Endodermal cell (in vitro differentiated cells): ENCODE results near the gene TRPM3. TPM values are rescaled to one million over a fixed set of nuclear protein-coding genes. Genes with fewer than 3 reads are reported as not detected.
"Not testable (repeated sequence)": the region's sequence is repeated elsewhere in the genome, so short reads cannot be mapped to it uniquely, and the experiment has no call there.

Experiments
- DNase-seq: peaks from one replicate; pipeline ENCODE4 v3.0.0-alpha.2; 2017
- H3K27ac ChIP-seq: 2 replicates; pipeline ENCODE4 v1.5.1; 2013; ENCODE audit warnings: mild to moderate bottlenecking, low read depth, low read length, moderate library complexity
- H3K27me3 ChIP-seq: 2 replicates; pipeline ENCODE4 v1.6.1; 2013; ENCODE audit warnings: mild to moderate bottlenecking, low read length, moderate library complexity; ENCODE audit not compliant: insufficient read depth, control insufficient read depth, poor library complexity, severe bottlenecking
- H3K36me3 ChIP-seq: 2 replicates; pipeline ENCODE4 v1.7.0; 2013; ENCODE audit warnings: mild to moderate bottlenecking, low read length, moderate library complexity; ENCODE audit not compliant: control insufficient read depth, insufficient read depth
- H3K4me1 ChIP-seq: one replicate; pipeline ENCODE4 v1.7.0; 2013; ENCODE audit warnings: low read length; ENCODE audit not compliant: control insufficient read depth, insufficient read depth
- H3K4me3 ChIP-seq: 2 replicates; pipeline ENCODE4 v1.5.1; 2013; ENCODE audit warnings: mild to moderate bottlenecking, low read length, moderate library complexity
- H3K9ac ChIP-seq: 2 replicates; pipeline ENCODE4 v1.6.1; 2013; ENCODE audit warnings: mild to moderate bottlenecking, low read length, moderate library complexity; ENCODE audit not compliant: poor library complexity, severe bottlenecking; ENCODE audit errors: extremely low read depth
- H3K9me3 ChIP-seq: 2 replicates; pipeline ENCODE4 v1.6.1; 2013; ENCODE audit warnings: mild to moderate bottlenecking, low read length, moderate library complexity; ENCODE audit not compliant: control insufficient read depth
- H3K27ac Mint-ChIP-seq: 2 replicates; pipeline ENCODE4 v1.8.0; 2020; ENCODE audit warnings: mixed read lengths
- H3K27me3 Mint-ChIP-seq: 2 replicates; pipeline ENCODE4 v1.8.0; 2021; ENCODE audit warnings: mild to moderate bottlenecking, mixed read lengths; ENCODE audit not compliant: insufficient read depth
- H3K36me3 Mint-ChIP-seq: 2 replicates; pipeline ENCODE4 v1.8.0; 2020; ENCODE audit warnings: low read depth, mixed read lengths
- H3K4me1 Mint-ChIP-seq: 2 replicates; pipeline ENCODE4 v1.8.0; 2020; ENCODE audit warnings: mixed read lengths
- H3K4me3 Mint-ChIP-seq: 2 replicates; pipeline ENCODE4 v1.8.0; 2020; ENCODE audit warnings: mild to moderate bottlenecking, moderate library complexity, mixed read lengths
- H3K9me3 Mint-ChIP-seq: 2 replicates; pipeline ENCODE4 v1.8.0; 2020; ENCODE audit warnings: mild to moderate bottlenecking, mixed read lengths
- CTCF ChIP-seq: fragments of 200-600 bp; sonication (generic); conservative IDR thresholded peaks from 2 replicates; pipeline ENCODE4 v1.5.0; 2021; ENCODE audit warnings: antibody characterized with exemption, mild to moderate bottlenecking
- WGBS, 2 experiments: methylation state at CpG; one replicate each; pipeline versions ENCODE4 v1.1.5 to v1.1.7; 2013; ENCODE audit warnings: missing lambda C conversion rate in 2 of 2, mixed read lengths in 1 of 2; ENCODE audit not compliant: insufficient coverage in 1 of 2, insufficient read length in 1 of 2; 5-methylcytosine and 5-hydroxymethylcytosine counted together
- total RNA-seq, 2 donors: library from RNA; stranded (reverse); fragmentation: NEBNext Ultra II Directional in 1 of 2; extraction: Animal tissue kit (Norgen Biotek cat#: 25700) in 1 of 2; gene quantifications; 2 replicates in 1 of 2; 3 replicates in 1 of 2; pipeline ENCODE4 v1.2.1, GENCODE V29; 2021

Gene TRPM3
- total RNA-seq, 2 donors from 2014 or later, result 1.8 to 2.5 TPM

GRCh38 chr9:70975821-70976220 lies 145.6 kb downstream of the TRPM3 start:
- H3K36me3 ChIP-seq, result no peaks in the 10 kb centered on the region
- peaks cover 5% of the 10 kb centered on the region for H3K4me1 ChIP-seq
- H3K36me3 Mint-ChIP-seq, result peaks cover 3% of the 10 kb centered on the region
- peaks cover 19% of the 10 kb centered on the region for H3K4me1 Mint-ChIP-seq
- DNase-seq, result no peak
- H3K4me3 Mint-ChIP-seq, result no peak overlapping the region
- no peak overlapping the region for H3K4me3 ChIP-seq
- H3K27me3 Mint-ChIP-seq, result no peaks in the 10 kb centered on the region
- no peaks in the 10 kb centered on the region for H3K27me3 ChIP-seq
- H3K27ac ChIP-seq, result no peak overlapping the region
- peaks cover 5% of the 10 kb centered on the region for H3K9me3 Mint-ChIP-seq
- H3K27ac Mint-ChIP-seq, result peak overlapping the region; percentile 21
- no peaks in the 10 kb centered on the region for H3K9me3 ChIP-seq
- no peak overlapping the region for H3K9ac ChIP-seq
- 57 to 94% methylated on average over 3 to 5 of the region's 5 CpGs for WGBS, 2 experiments
- no peak for TF ChIP-seq CTCF

GRCh38 chr9:70971723-70972122 lies 149.7 kb downstream of the TRPM3 start:
- no peaks in the 10 kb centered on the region for H3K36me3 ChIP-seq
- no peak for DNase-seq
- no peaks in the 10 kb centered on the region for H3K27me3 ChIP-seq
- peaks cover 11% of the 10 kb centered on the region for H3K4me1 Mint-ChIP-seq
- peaks cover 5% of the 10 kb centered on the region for H3K4me1 ChIP-seq
- H3K9me3 ChIP-seq, result no peaks in the 10 kb centered on the region
- no peaks in the 10 kb centered on the region for H3K36me3 Mint-ChIP-seq
- H3K9me3 Mint-ChIP-seq, result peaks cover 4% of the 10 kb centered on the region
- no peak overlapping the region for H3K9ac ChIP-seq
- 67 to 86% methylated on average over 1 of the region's 1 CpG for WGBS, 2 experiments
- H3K27ac Mint-ChIP-seq, result no peak overlapping the region
- no peak overlapping the region for H3K27ac ChIP-seq
- H3K4me3 ChIP-seq, result no peak overlapping the region
- TF ChIP-seq CTCF, result no peak
- no peaks in the 10 kb centered on the region for H3K27me3 Mint-ChIP-seq
- no peak overlapping the region for H3K4me3 Mint-ChIP-seq

- not testable (repeated sequence) for H3K4me1 ChIP-seq, H3K4me3 ChIP-seq, H3K27ac Mint-ChIP-seq, H3K36me3 Mint-ChIP-seq, H3K36me3 ChIP-seq, H3K27me3 ChIP-seq, DNase-seq, H3K27ac ChIP-seq, H3K9ac ChIP-seq, H3K4me3 Mint-ChIP-seq, H3K27me3 Mint-ChIP-seq
- peaks cover 14% of the 10 kb centered on the region for H3K9me3 ChIP-seq
- H3K4me1 Mint-ChIP-seq, result peaks cover 23% of the 10 kb centered on the region
- 95 to 100% methylated on average over 2 to 3 of the region's 3 CpGs for WGBS, 2 experiments
- H3K9me3 Mint-ChIP-seq, result peaks cover 10% of the 10 kb centered on the region
Observed at GRCh38 chr9:70966380-70966779, 155.0 kb downstream of the TRPM3 start.

- H3K4me1 Mint-ChIP-seq, result peaks cover 35% of the 10 kb centered on the region
- H3K36me3 Mint-ChIP-seq, result no peaks in the 10 kb centered on the region
- H3K27ac Mint-ChIP-seq, result no peak overlapping the region
Observed at GRCh38 chr9:70964861-70965260, 156.6 kb downstream of the TRPM3 start.

More at GRCh38 chr9:70964861-70965260, 156.6 kb downstream of the TRPM3 start:
- no peaks in the 10 kb centered on the region for H3K36me3 ChIP-seq
- H3K9me3 Mint-ChIP-seq, result peaks cover 10% of the 10 kb centered on the region
- no peak for DNase-seq
- H3K4me3 ChIP-seq, result peak overlapping the region; percentile 21
- H3K9me3 ChIP-seq, result peaks cover 21% of the 10 kb centered on the region
- H3K27ac ChIP-seq, result no peak overlapping the region
- H3K9ac ChIP-seq, result no peak overlapping the region
- no peak for TF ChIP-seq CTCF
- H3K4me1 ChIP-seq, result peaks cover 9% of the 10 kb centered on the region
- H3K4me3 Mint-ChIP-seq, result no peak overlapping the region
- H3K27me3 Mint-ChIP-seq, result no peaks in the 10 kb centered on the region
- H3K27me3 ChIP-seq, result no peaks in the 10 kb centered on the region
